Ovary (tissue), 3 donors: ENCODE data around the gene LTBR.

ENCODE experiments used
- CTCF ChIP-seq, 3 donors: fragments of 450-650 bp in 2 of 3; fragments of 200-600 bp in 1 of 3; IDR thresholded peaks; one replicate each; pipeline versions ENCODE4 v1.5.1 to v1.8.0; 2016 to 2022; ENCODE audit warnings: antibody characterized with exemption in 3 of 3, mild to moderate bottlenecking in 1 of 3
- EP300 ChIP-seq: sonication (generic); formaldehyde crosslinking; IDR thresholded peaks from one replicate; pipeline ENCODE4 v1.6.1; 2017; ENCODE audit warnings: antibody characterized with exemption
- POLR2A ChIP-seq: fragments of 450-650 bp; IDR thresholded peaks from one replicate; pipeline ENCODE4 v1.6.1; 2017; ENCODE audit warnings: antibody characterized with exemption, mild to moderate bottlenecking, moderate library complexity
- donor health status: DM: no; HTN: no; CAD: no.

DNA sequence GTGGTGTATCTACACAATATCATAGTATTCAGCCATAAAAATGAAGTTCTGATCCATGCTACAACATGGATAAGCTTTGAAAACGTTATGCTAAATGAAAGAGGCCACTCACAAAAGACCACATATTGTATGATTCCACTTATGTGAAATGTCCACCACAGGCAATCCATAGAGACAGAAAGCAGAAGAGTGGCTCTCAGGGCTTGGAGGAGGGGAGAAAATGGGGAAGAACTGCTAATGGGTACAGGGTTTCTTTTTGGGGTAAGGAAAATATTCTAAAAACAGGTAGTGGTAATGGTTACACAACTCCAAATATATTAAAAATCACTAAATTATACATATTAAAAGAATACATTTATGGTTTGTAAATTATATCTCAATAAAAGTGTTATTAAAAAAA, 25.1 kb upstream of the LTBR start:
- TF ChIP-seq CTCF (IDR thresholded peaks at IDR 0.05) (no peak), EP300 (no peak), POLR2A (no peak)
